Stomach (tissue), 4 donors: ENCODE data around the gene CDH12.

Experiments
- POLR2A ChIP-seq, 4 donors: fragments of 450-650 bp; IDR thresholded peaks; one replicate each; pipeline ENCODE4 v1.6.1; 2016; ENCODE audit warnings: antibody characterized with exemption in 4 of 4, control low read depth in 2 of 4, mild to moderate bottlenecking in 1 of 4, moderate library complexity in 1 of 4
- TF ChIP-seq, protein P1 (sequence below), 7 experiments: fragments of 450-650 bp in 4 of 7; fragments of 200-600 bp in 3 of 7; sonication (generic) in 3 of 7; IDR thresholded peaks; one replicate each; pipeline ENCODE4 v1.5.1; 2016 to 2019; ENCODE audit warnings: antibody characterized with exemption in 7 of 7, control low read depth in 2 of 7, mild to moderate bottlenecking in 1 of 7

DNA sequence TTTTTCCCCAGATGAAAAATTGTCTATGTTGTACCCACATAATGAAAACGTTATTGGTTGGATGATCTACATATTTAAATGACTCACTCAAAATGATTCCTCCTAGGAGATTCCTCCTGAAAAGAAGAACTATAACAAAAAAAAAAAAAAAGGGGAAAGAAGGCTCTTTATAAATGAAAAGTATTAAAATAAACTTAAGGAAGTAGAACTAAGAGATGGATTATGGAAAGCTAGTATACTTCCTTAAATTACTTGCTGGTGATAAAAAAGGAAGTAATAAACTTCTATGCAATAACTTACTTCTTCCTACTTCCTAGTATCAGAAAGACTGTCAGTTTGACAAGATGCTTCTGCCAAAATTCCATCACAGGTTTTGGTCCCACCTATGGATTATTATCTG is 1087.7 kb downstream of the CDH12 start:
- TF ChIP-seq, protein P1, sequence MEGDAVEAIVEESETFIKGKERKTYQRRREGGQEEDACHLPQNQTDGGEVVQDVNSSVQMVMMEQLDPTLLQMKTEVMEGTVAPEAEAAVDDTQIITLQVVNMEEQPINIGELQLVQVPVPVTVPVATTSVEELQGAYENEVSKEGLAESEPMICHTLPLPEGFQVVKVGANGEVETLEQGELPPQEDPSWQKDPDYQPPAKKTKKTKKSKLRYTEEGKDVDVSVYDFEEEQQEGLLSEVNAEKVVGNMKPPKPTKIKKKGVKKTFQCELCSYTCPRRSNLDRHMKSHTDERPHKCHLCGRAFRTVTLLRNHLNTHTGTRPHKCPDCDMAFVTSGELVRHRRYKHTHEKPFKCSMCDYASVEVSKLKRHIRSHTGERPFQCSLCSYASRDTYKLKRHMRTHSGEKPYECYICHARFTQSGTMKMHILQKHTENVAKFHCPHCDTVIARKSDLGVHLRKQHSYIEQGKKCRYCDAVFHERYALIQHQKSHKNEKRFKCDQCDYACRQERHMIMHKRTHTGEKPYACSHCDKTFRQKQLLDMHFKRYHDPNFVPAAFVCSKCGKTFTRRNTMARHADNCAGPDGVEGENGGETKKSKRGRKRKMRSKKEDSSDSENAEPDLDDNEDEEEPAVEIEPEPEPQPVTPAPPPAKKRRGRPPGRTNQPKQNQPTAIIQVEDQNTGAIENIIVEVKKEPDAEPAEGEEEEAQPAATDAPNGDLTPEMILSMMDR (IDR thresholded peaks at IDR 0.05), result no peak
- no peak for TF ChIP-seq POLR2A (IDR thresholded peaks at IDR 0.05)
